SJSA1 (cell line): ENCODE results near the gene DNAJC25. TPM values are rescaled to one million over a fixed set of nuclear protein-coding genes. Genes with fewer than 3 reads are reported as not detected.

Source experiments
- DNase-seq, 2 experiments: peaks; one replicate each; pipeline ENCODE4 v3.0.0-alpha.2; 2015 to 2020; ENCODE audit warnings: low spot score in 2 of 2, low read depth in 1 of 2
- H3K27ac ChIP-seq: fragments of 250-450 bp; sonication (Bioruptor Pico); 2 replicates; pipeline ENCODE4 v1.5.1; 2020; ENCODE audit warnings: mild to moderate bottlenecking, moderate library complexity
- H3K27me3 ChIP-seq: fragments of 250-450 bp; sonication (Bioruptor Pico); replicated peaks from 2 replicates; pipeline ENCODE4 v1.5.1; 2020; ENCODE audit warnings: mild to moderate bottlenecking, moderate library complexity
- H3K36me3 ChIP-seq: fragments of 250-450 bp; sonication (Bioruptor Pico); 2 replicates; pipeline ENCODE4 v1.5.1; 2020; ENCODE audit warnings: mild to moderate bottlenecking
- H3K4me1 ChIP-seq: fragments of 250-450 bp; sonication (Bioruptor Pico); replicated peaks from 2 replicates; pipeline ENCODE4 v1.6.1; 2021; ENCODE audit warnings: mild to moderate bottlenecking
- H3K4me3 ChIP-seq: fragments of 250-450 bp; sonication (Bioruptor Pico); 2 replicates; pipeline ENCODE4 v1.5.1; 2020; ENCODE audit warnings: mild to moderate bottlenecking
- H3K9me3 ChIP-seq: fragments of 250-450 bp; sonication (Bioruptor Pico); replicated peaks from 2 replicates; pipeline ENCODE4 v1.5.1; 2020; ENCODE audit warnings: mild to moderate bottlenecking
- total RNA-seq: library from RNA; depleted of rRNA; stranded (reverse); fragments of >200 nt; shearing (Covaris generic); gene quantifications from 2 replicates; pipeline ENCODE4 v1.2.3, GENCODE V29; 2014; rRNA removed

The DNAJC25 gene
- 7.3 and 11.1 TPM in 2 replicates for total RNA-seq

- peak; percentile 91 to 97 for DNase-seq
- Histone ChIP-seq H3K4me1 (peaks cover 6% of the 10 kb centered on the region), H3K36me3 (peaks cover 6% of the 10 kb centered on the region), H3K9me3 (no peaks in the 10 kb centered on the region), H3K27ac (peak within 1 kb of the TSS; percentile 53), H3K27me3 (no peaks in the 10 kb centered on the region), H3K4me3 (peak within 1 kb of the TSS; percentile 91)
These were observed at the start of gene DNAJC25 for GRCh38 chr9:111631214-111631971. Gene DNAJC25, plus strand, starts transcription at chr9:111631334. Its CDS starts 74 bp downstream, at chr9:111631408.

DNA sequence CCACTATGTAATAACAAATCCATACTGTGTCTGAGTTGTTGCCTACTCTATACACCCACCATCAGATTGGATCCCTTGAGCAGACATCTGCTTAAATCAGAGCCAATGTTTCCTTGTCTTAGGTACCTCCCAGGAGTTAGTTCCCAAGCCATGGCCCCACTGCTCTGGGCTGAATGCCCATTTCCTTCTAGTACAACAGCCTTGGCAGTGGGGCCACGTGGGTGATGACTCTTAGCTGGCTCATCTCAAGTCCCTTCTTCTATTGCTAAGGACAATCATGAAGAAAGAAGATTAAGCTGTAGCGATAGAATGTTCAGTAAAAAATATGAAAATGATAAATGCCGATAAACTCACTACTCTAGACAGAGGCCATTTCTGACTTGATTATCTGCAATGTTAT is 48.2 kb upstream of the DNAJC25 start:
- Histone ChIP-seq H3K4me1 (no peaks in the 10 kb centered on the region), H3K27me3 (no peaks in the 10 kb centered on the region), H3K4me3 (no peak overlapping the region), H3K27ac (no peak overlapping the region), H3K36me3 (peaks cover 53% of the 10 kb centered on the region), H3K9me3 (no peaks in the 10 kb centered on the region)
- no peak for DNase-seq

GRCh38 chr9:111586378-111586777 is 44.8 kb upstream of the DNAJC25 start:
- peaks cover 40% of the 10 kb centered on the region for H3K36me3 ChIP-seq

DNA sequence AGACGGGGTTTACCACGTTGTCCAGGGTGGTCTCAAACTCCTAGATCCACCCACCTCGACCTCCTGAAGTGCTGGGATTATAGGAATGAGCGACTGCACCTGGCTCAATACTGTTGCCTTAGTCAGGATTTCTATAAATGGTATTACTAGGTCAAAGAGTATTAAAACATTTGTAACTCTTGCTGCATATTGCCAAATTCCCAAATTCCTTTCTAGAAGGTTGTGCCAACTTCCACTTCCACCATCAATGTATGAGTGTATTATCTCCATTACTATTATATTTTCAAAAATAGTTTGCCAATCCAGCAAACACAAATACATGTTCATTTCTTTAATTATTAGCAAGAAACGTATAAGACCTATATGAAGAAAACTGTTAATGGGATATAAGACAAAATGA is 42.3 kb upstream of the DNAJC25 start:
- Histone ChIP-seq H3K4me3 (no peak overlapping the region), H3K9me3 (no peaks in the 10 kb centered on the region), H3K27ac (no peak overlapping the region), H3K27me3 (no peaks in the 10 kb centered on the region), H3K4me1 (no peaks in the 10 kb centered on the region), H3K36me3 (peaks cover 28% of the 10 kb centered on the region)
- no peak for DNase-seq

More at GRCh38 chr9:111586378-111586777, 44.8 kb upstream of the DNAJC25 start:
- H3K9me3 ChIP-seq: no peaks in the 10 kb centered on the region
- no peak for DNase-seq
- no peaks in the 10 kb centered on the region for H3K4me1 ChIP-seq
- no peak overlapping the region for H3K4me3 ChIP-seq
- no peak overlapping the region for H3K27ac ChIP-seq
- no peaks in the 10 kb centered on the region for H3K27me3 ChIP-seq

DNA sequence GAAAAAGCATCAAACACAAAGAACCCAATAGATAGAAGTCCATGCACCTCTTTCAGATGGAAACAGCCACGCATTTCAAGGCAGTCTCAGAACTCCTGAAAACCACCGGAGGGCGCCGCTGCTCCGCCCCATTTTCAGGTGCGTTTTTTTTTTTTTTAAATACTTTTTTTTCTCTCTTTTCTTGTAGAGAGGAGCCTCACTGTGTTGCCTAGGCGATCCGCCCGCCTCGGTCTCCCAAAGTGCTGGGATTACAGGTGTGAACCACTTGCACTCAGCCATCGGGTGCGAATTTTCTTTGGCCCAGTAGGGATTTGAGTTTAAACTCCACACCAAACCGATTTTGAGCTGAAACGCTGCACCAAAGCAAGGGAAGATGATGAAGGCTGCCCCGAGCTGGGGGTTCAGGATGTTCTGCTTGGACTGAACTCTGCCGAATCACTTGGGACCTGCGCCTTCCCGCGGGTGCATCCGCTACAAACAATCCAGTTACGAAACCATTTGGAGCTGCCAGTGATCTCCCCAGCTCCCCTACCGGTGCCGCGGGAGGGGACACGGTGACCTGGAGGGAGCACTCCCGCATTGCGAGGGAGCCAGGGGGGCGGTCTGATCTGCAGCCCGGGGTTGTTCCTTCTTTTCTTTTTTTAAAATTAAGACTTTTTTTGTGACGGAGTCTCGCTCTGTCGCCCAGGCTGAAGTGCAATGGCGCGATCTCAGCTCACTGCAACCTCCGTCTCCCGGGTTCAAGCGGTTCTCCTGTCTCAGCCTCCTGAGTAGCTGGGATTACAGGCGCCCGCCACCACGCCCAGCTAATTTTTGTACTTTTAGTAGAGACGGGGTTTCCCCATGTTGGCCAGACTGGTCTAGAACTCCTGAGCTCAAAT is 33.0 kb upstream of the DNAJC25 start:
- Histone ChIP-seq H3K36me3 (peaks cover 28% of the 10 kb centered on the region), H3K4me1 (peaks cover 4% of the 10 kb centered on the region; the same call in 1 of the 2 replicates), H3K4me3 (peak overlapping the region; percentile 46), H3K9me3 (no peaks in the 10 kb centered on the region), H3K27me3 (no peaks in the 10 kb centered on the region), H3K27ac (0 out of 2 replicates have a peak overlapping the region, but pooled peaks have one; percentile 23)
- DNase-seq: peak in 1 of 2 experiments; percentile 29

DNA sequence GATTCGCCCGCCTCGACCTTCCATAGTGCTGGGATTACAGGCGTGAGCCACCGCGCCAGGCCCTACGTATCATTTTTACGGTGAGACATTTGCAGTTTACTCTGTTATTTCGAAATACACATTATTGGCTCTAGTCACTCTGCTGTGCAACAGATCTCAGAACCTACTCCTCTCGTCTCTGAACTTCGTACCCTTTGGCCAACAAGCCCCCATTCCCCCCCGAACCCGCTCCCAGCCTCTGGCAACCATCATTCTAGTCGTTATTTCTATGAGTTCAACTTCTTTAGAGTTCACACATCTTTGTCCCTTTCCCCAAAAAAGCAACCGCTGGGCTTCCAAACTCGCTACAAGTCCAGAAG is 32.4 kb upstream of the DNAJC25 start:
- Histone ChIP-seq H3K4me3 (peak overlapping the region; percentile 46), H3K9me3 (no peaks in the 10 kb centered on the region), H3K36me3 (peaks cover 24% of the 10 kb centered on the region), H3K4me1 (peaks cover 4% of the 10 kb centered on the region; the same call in 1 of the 2 replicates), H3K27me3 (no peaks in the 10 kb centered on the region), H3K27ac (0 out of 2 replicates have a peak overlapping the region, but pooled peaks have one; percentile 23)
- DNase-seq: peak in 1 of 2 experiments; percentile 28

GRCh38 chr9:111599092-111599954 is 31.8 kb upstream of the DNAJC25 start, which contains the start of gene PTGR1:
Gene PTGR1, minus strand, starts transcription at chr9:111599647. Its CDS starts 2,225 bp downstream, at chr9:111597422.
- peak; percentile 72 to 86 for DNase-seq
- no peaks in the 10 kb centered on the region for H3K9me3 ChIP-seq
- peaks cover 24% of the 10 kb centered on the region for H3K36me3 ChIP-seq
- H3K4me1 ChIP-seq: peaks cover 4% of the 10 kb centered on the region; the same call in 1 of the 2 replicates
- no peaks in the 10 kb centered on the region for H3K27me3 ChIP-seq
- peak within 1 kb of the TSS; percentile 46 for H3K4me3 ChIP-seq
- peak within 1 kb of the TSS; percentile 24 for H3K27ac ChIP-seq

GRCh38 chr9:111599955-111600343 is 31.2 kb upstream of the DNAJC25 start:
- Histone ChIP-seq H3K4me3 (peak overlapping the region; percentile 46), H3K27me3 (no peaks in the 10 kb centered on the region), H3K4me1 (peaks cover 4% of the 10 kb centered on the region; the same call in 1 of the 2 replicates), H3K9me3 (no peaks in the 10 kb centered on the region), H3K27ac (no peak overlapping the region), H3K36me3 (peaks cover 23% of the 10 kb centered on the region)
- DNase-seq: no peak

DNA sequence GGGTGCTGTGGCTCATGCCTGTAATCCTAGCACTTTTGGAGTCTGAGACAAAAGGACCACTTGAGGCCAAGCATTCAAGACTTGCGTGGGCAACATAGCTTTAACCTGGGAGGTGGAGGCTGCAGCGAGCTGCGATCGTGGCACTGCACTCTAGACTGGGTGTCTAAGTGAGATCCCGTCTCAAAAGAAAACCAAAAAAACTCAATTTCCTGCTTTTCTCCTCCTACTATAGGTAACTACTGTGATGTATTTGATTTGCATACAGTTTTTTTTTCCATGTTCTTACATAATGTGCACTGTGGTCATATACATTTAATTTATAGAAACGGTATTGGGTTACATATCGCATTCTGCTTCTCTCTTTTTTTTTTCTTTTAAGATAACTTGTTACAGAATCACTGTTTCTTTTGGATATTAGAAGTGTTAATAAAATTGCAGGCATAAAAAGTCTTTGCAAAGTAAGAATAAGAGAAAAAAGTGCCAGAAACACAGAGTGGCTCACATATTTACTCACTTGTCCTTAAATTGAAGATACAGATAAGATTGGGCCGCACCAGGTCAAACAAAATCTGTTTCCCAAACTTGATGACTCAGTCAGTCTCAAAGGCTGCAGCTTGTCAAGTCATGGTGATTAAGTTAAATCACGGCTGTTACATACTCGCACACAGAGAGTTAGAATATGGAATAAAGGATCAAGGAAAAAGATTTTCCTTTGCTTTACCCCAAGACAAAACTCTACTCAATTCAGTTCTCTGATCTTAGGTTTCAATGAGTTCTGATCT is 29.7 kb upstream of the DNAJC25 start:
- peaks cover 4% of the 10 kb centered on the region; the same call in 1 of the 2 replicates for H3K4me1 ChIP-seq
- peaks cover 10% of the 10 kb centered on the region for H3K36me3 ChIP-seq
- H3K27me3 ChIP-seq: no peaks in the 10 kb centered on the region
- peak in 1 of 2 experiments; percentile 10 for DNase-seq
- H3K9me3 ChIP-seq: no peaks in the 10 kb centered on the region
- no peak overlapping the region for H3K27ac ChIP-seq
- no peak overlapping the region for H3K4me3 ChIP-seq

- Histone ChIP-seq H3K27ac (no peak overlapping the region), H3K27me3 (no peaks in the 10 kb centered on the region), H3K4me3 (no peak overlapping the region), H3K36me3 (no peaks in the 10 kb centered on the region), H3K9me3 (no peaks in the 10 kb centered on the region), H3K4me1 (peaks cover 4% of the 10 kb centered on the region; the same call in 1 of the 2 replicates)
- DNase-seq: no peak
These were observed 28.1 kb upstream of the DNAJC25 start for GRCh38 chr9:111603041-111603440.

- Histone ChIP-seq H3K9me3 (no peaks in the 10 kb centered on the region), H3K27ac (no peak overlapping the region), H3K36me3 (no peaks in the 10 kb centered on the region), H3K4me1 (0 out of 2 replicates have a peak, but pooled peaks cover 4% of the 10 kb centered on the region), H3K27me3 (no peaks in the 10 kb centered on the region), H3K4me3 (no peak overlapping the region)
- no peak for DNase-seq
These were observed 27.0 kb upstream of the DNAJC25 start for GRCh38 chr9:111604054-111604615.

DNA sequence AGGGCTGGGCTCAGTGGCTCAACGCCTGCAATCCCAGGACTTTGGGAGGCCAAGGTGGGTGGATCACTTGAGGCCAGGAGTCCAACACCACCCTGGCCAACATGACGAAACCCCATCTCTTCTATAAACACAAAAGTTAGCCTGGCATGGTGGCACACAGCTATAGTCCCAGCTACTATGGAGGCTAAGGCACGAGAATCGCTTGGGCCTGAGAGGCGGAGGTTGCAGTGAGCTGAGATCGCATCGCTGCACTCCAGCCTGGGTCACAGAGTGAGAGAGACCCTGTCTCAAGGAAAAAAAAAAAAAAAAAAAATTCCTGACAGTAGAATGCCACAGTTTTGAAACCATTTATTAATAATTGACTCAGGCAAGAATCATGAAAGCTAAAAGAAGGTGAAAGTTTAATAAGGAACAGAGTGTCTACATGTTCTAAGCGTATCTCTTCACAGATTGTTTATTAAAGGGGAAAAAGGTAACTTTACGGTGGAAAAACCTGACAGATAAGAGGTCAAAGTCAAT is 26.0 kb upstream of the DNAJC25 start:
- H3K4me1 ChIP-seq: no peaks in the 10 kb centered on the region
- H3K4me3 ChIP-seq: no peak overlapping the region
- H3K36me3 ChIP-seq: no peaks in the 10 kb centered on the region
- H3K27ac ChIP-seq: no peak overlapping the region
- DNase-seq: no peak
- no peaks in the 10 kb centered on the region for H3K27me3 ChIP-seq
- H3K9me3 ChIP-seq: no peaks in the 10 kb centered on the region
